HG03039 (cell line): ENCODE measurements around the gene FAM241B.

Experiments used
- ATAC-seq: cut with Tn5 transposase; IDR thresholded peaks from one replicate; pipeline ENCODE4 v1.9.1; 2021; ENCODE audit warnings: mild to moderate bottlenecking, moderate library complexity; ENCODE audit not compliant: unreplicated experiment

The FAM241B gene

GRCh38 chr10:69629897-69630650, at the start of gene FAM241B:
TSS of gene FAM241B (plus strand) at chr10:69630247. CDS start at chr10:69631744, 1,497 bp downstream.
- no peak for ATAC-seq

- ATAC-seq, result no peak
These were observed 49.6 kb upstream of the FAM241B start for GRCh38 chr10:69580435-69580834.

GRCh38 chr10:69583106-69583505, 46.9 kb upstream of the FAM241B start:
- no peak for ATAC-seq

- ATAC-seq, result no peak
These were observed 45.4 kb upstream of the FAM241B start for GRCh38 chr10:69584624-69585023.

GRCh38 chr10:69588358-69588757, 41.7 kb upstream of the FAM241B start:
- ATAC-seq, result no peak

- no peak for ATAC-seq
These were observed 29.2 kb upstream of the FAM241B start for GRCh38 chr10:69600761-69601330.

- no peak for ATAC-seq
These were observed 21.0 kb upstream of the FAM241B start for GRCh38 chr10:69609077-69609476.

- ATAC-seq, result no peak
These were observed 17.3 kb upstream of the FAM241B start for GRCh38 chr10:69612760-69613159.

GRCh38 chr10:69614130-69614529, 15.9 kb upstream of the FAM241B start:
- ATAC-seq, result no peak

- no peak for ATAC-seq
These were observed 13.7 kb upstream of the FAM241B start for GRCh38 chr10:69616358-69616757.

- ATAC-seq, result no peak
These were observed 11.3 kb upstream of the FAM241B start for GRCh38 chr10:69618746-69619145.

GRCh38 chr10:69619626-69620025, 10.4 kb upstream of the FAM241B start:
- no peak for ATAC-seq

- ATAC-seq, result no peak
These were observed 9.4 kb upstream of the FAM241B start for GRCh38 chr10:69620625-69621024.

GRCh38 chr10:69624245-69624786, 5.7 kb upstream of the FAM241B start:
- no peak for ATAC-seq

GRCh38 chr10:69626826-69627225, 3.2 kb upstream of the FAM241B start:
- ATAC-seq, result no peak

- no peak for ATAC-seq
These were observed 1.2 kb upstream of the FAM241B start for GRCh38 chr10:69628891-69629290.

GRCh38 chr10:69629519-69629896, 539 bp upstream of the FAM241B start:
- ATAC-seq, result no peak

GRCh38 chr10:69630651-69631400, 779 bp downstream of the FAM241B start:
- ATAC-seq, result no peak

GRCh38 chr10:69631566-69631965, 1.5 kb downstream of the FAM241B start:
- no peak for ATAC-seq

- no peak for ATAC-seq
These were observed 2.6 kb downstream of the FAM241B start for GRCh38 chr10:69632516-69633199.
